B cell (primary cell): ENCODE measurements around the gene DDX24. TPM values are rescaled to one million over a fixed set of nuclear protein-coding genes. Genes with fewer than 3 reads are reported as not detected.

ENCODE experiments used
- ATAC-seq: fragments of 200-7000 bp; cut with Tn5 transposase; one replicate; pipeline ENCODE4 v1.10.0; 2021; ENCODE audit warnings: low read depth, mild to moderate bottlenecking, moderate number of reproducible peaks, moderate library complexity
- CTCF ChIA-PET: fragments of 350-600 bp; sonication (Branson Sonifier 250); formaldehyde crosslinking; loops from one replicate; lab custom pipeline; 2021; ENCODE audit warnings: antibody characterized with exemption, inconsistent platforms; lab: Charles Lee
- POLR2A ChIA-PET: fragments of 350-600 bp; sonication (Branson Sonifier 250); formaldehyde crosslinking; loops from one replicate; lab custom pipeline; 2021; ENCODE audit warnings: antibody characterized with exemption; lab: Charles Lee
- DNase-seq: peaks from one replicate; pipeline ENCODE4 v3.0.0; 2013
- H2AFZ ChIP-seq: 2 replicates; pipeline ENCODE4 v1.6.1; 2012; ENCODE audit warnings: mild to moderate bottlenecking, low read depth, low read length; ENCODE audit not compliant: insufficient read depth, poor library complexity, severe bottlenecking
- H3K27ac ChIP-seq, 2 donors: 1 replicate in 1 of 2; 2 replicates in 1 of 2; pipeline ENCODE4 v1.5.1; 2012 to 2013; ENCODE audit warnings: low read length in 2 of 2, mild to moderate bottlenecking in 2 of 2, moderate library complexity in 1 of 2
- H3K27me3 ChIP-seq, 4 experiments: fragments of 200-600 bp in 1 of 4; sonication (generic) in 1 of 4; replicated peaks in 1 of 4; 1 replicate in 2 of 4; 2 replicates in 2 of 4; pipeline versions ENCODE4 v1.6.1 to v1.7.0; 2013 to 2016; ENCODE audit warnings: low read length in 3 of 4, mild to moderate bottlenecking in 2 of 4, mixed read lengths in 1 of 4, moderate library complexity in 1 of 4; ENCODE audit not compliant: insufficient read depth in 4 of 4, control insufficient read depth in 3 of 4; ENCODE audit errors: control extremely low read depth in 1 of 4
- H3K36me3 ChIP-seq, 2 experiments: replicated peaks in 1 of 2; 1 replicate in 1 of 2; 2 replicates in 1 of 2; pipeline versions ENCODE4 v1.6.1 to v1.7.1; 2013; ENCODE audit warnings: low read length in 1 of 2; ENCODE audit not compliant: insufficient read depth in 2 of 2, control insufficient read depth in 1 of 2; ENCODE audit errors: control extremely low read depth in 1 of 2, extremely low read depth in 1 of 2
- H3K4me1 ChIP-seq, 2 donors: fragments of 200-600 bp in 1 of 2; sonication (generic) in 1 of 2; 1 replicate in 1 of 2; 2 replicates in 1 of 2; pipeline versions ENCODE4 v1.5.1 to v1.6.1; 2013 to 2017; ENCODE audit warnings: low read length in 2 of 2; ENCODE audit not compliant: control insufficient read depth in 2 of 2, insufficient read depth in 2 of 2
- H3K4me2 ChIP-seq: replicated peaks from 2 replicates; pipeline ENCODE3; 2012; ENCODE audit warnings: mild to moderate bottlenecking, low read depth, low read length; ENCODE audit not compliant: poor library complexity, severe bottlenecking
- H3K4me3 ChIP-seq, 5 experiments: fragments of 200-600 bp in 1 of 5; sonication (generic) in 1 of 5; 1 replicate in 3 of 5; 2 replicates in 2 of 5; pipeline versions ENCODE4 v1.5.1 to v1.7.0; 2011 to 2016; ENCODE audit warnings: low read length in 4 of 5, mild to moderate bottlenecking in 4 of 5, low read depth in 2 of 5, control low read depth in 1 of 5, moderate library complexity in 1 of 5; ENCODE audit not compliant: insufficient read depth in 1 of 5; ENCODE audit errors: control extremely low read depth in 1 of 5, extremely low read depth in 1 of 5
- H3K79me2 ChIP-seq: fragments of 200-600 bp; sonication (generic); one replicate; pipeline ENCODE4 v1.6.0; 2016; ENCODE audit warnings: low read length; ENCODE audit not compliant: control insufficient read depth, insufficient read depth
- H3K9ac ChIP-seq: fragments of 200-600 bp; sonication (generic); 2 replicates; pipeline ENCODE4 v1.6.1; 2017; ENCODE audit warnings: mild to moderate bottlenecking, low read length, moderate library complexity
- H3K9me3 ChIP-seq, 3 donors: one replicate each; pipeline versions ENCODE4 v1.6.1 to v1.7.1; 2013; ENCODE audit warnings: low read length in 2 of 3; ENCODE audit not compliant: control insufficient read depth in 2 of 3, insufficient read depth in 1 of 3; ENCODE audit errors: control extremely low read depth in 1 of 3
- H4K20me1 ChIP-seq: 2 replicates; pipeline ENCODE4 v1.6.0; 2012; ENCODE audit warnings: mild to moderate bottlenecking, low read length; ENCODE audit not compliant: insufficient read depth, control insufficient read depth, poor library complexity, severe bottlenecking
- H3K27ac Mint-ChIP-seq: one replicate; pipeline ENCODE4 v1.8.0; 2021; ENCODE audit warnings: mixed read lengths
- H3K27me3 Mint-ChIP-seq: one replicate; pipeline ENCODE4 v1.8.0; 2021; ENCODE audit warnings: mixed read lengths
- H3K4me1 Mint-ChIP-seq: one replicate; pipeline ENCODE4 v1.8.0; 2021; ENCODE audit warnings: mixed read lengths
- H3K4me3 Mint-ChIP-seq: one replicate; pipeline ENCODE4 v1.8.0; 2021; ENCODE audit warnings: mixed read lengths
- H3K9me3 Mint-ChIP-seq: one replicate; pipeline ENCODE4 v1.8.0; 2022; ENCODE audit warnings: mixed read lengths; ENCODE audit not compliant: insufficient read depth
- CTCF ChIP-seq: fragments of 200-600 bp; IDR thresholded peaks from one replicate; pipeline ENCODE4 v1.8.0; 2022; ENCODE audit warnings: antibody characterized with exemption, mild to moderate bottlenecking
- EZH2 ChIP-seq: IDR thresholded peaks from 2 replicates; pipeline ENCODE4 v1.6.1; 2012; ENCODE audit warnings: borderline replicate concordance, low read depth, mild to moderate bottlenecking, moderate library complexity, low read length; ENCODE audit not compliant: insufficient read depth, poor library complexity, severe bottlenecking
- WGBS: methylation state at CpG from one replicate; pipeline ENCODE4 v1.1.5; 2013; ENCODE audit warnings: missing lambda C conversion rate; ENCODE audit not compliant: insufficient coverage; 5-methylcytosine and 5-hydroxymethylcytosine counted together
- intact Hi-C: fragments of 100-400 bp; cut with micrococcal nuclease; formaldehyde crosslinking; loops from one replicate; pipeline ENCODE4 v1.10.0; 2022
- polyA plus RNA-seq: library from polyadenylated mRNA; depleted of rRNA; stranded (reverse); fragments of >200 nt; gene quantifications from 2 replicates; pipeline ENCODE4 v1.2.3, GENCODE V29; 2012
- total RNA-seq, 2 donors: library from RNA; stranded (reverse); fragments of 120-200 nt in 1 of 2; gene quantifications; 1 replicate in 1 of 2; 2 replicates in 1 of 2; pipeline versions ENCODE4 v1.2.3 to v1.2.4, GENCODE V29; 2013 to 2022

The DDX24 gene
- total and polyA plus RNA-seq, 2 donors (not counting 1 experiment from before 2014, with no cell fraction given) = 145 to 211 TPM

GRCh38 chr14:94052199-94052598 lies 28.8 kb downstream of the DDX24 start:
- H3K27me3 Mint-ChIP-seq = no peaks in the 10 kb centered on the region
- Histone ChIP-seq H3K4me3 (no peak overlapping the region), H3K27ac (no peak overlapping the region), H3K27me3 (no peaks in the 10 kb centered on the region), H3K36me3 (peaks cover 29 to 94% of the 10 kb centered on the region in 2 experiments), H3K9ac (no peak overlapping the region), H3K4me2 (no peak overlapping the region), H2AFZ (no peak overlapping the region), H4K20me1 (peaks cover 30% of the 10 kb centered on the region), H3K4me1 (peaks cover 0 to 4% of the 10 kb centered on the region in 2 donors), H3K79me2 (no peaks in the 10 kb centered on the region), H3K9me3 (no peaks in the 10 kb centered on the region)
- no peak overlapping the region for H3K4me3 Mint-ChIP-seq
- H3K27ac Mint-ChIP-seq = no peak overlapping the region
- TF ChIP-seq EZH2 = no peak
- no peak for TF ChIP-seq CTCF
- CTCF ChIA-PET = interaction anchor here (1.0 to 6.4 kb wide), 6 partner anchors 12 to 129 kb away, joined by 3 to 37 read pairs (median 4); no protein-coding TSS in a partner anchor
- 93% methylated on average over 1 of the region's 1 CpG for WGBS
- intact Hi-C loops = no loop called here
- no peak for DNase-seq
- no peak for ATAC-seq
- H3K4me1 Mint-ChIP-seq = peaks cover 3% of the 10 kb centered on the region
- POLR2A ChIA-PET = no interaction called here
- no peaks in the 10 kb centered on the region for H3K9me3 Mint-ChIP-seq

- H3K4me1 Mint-ChIP-seq = peaks cover 2% of the 10 kb centered on the region
- Histone ChIP-seq H2AFZ (no peak overlapping the region), H4K20me1 (peaks cover 26% of the 10 kb centered on the region), H3K4me3 (no peak overlapping the region), H3K9ac (no peak overlapping the region), H3K27me3 (no peaks in the 10 kb centered on the region), H3K36me3 (peaks cover 27 to 94% of the 10 kb centered on the region in 2 experiments), H3K9me3 (no peaks in the 10 kb centered on the region), H3K4me1 (no peaks in the 10 kb centered on the region), H3K79me2 (no peaks in the 10 kb centered on the region), H3K4me2 (no peak overlapping the region), H3K27ac (no peak overlapping the region)
- no peak overlapping the region for H3K4me3 Mint-ChIP-seq
- ChIA-PET POLR2A (no interaction called here), CTCF (interaction anchor here (1.0 to 6.4 kb wide), 5 partner anchors 12 to 112 kb away, joined by 3 to 37 read pairs (median 4); no protein-coding TSS in a partner anchor)
- DNase-seq (no peak), ATAC-seq (no peak)
- intact Hi-C loops = no loop called here
- H3K27me3 Mint-ChIP-seq = no peaks in the 10 kb centered on the region
- no peaks in the 10 kb centered on the region for H3K9me3 Mint-ChIP-seq
- no peak overlapping the region for H3K27ac Mint-ChIP-seq
- TF ChIP-seq EZH2 (no peak), CTCF (no peak)
- 100% methylated on average over 3 of the region's 3 CpGs for WGBS
These were observed 29.2 kb downstream of the DDX24 start for GRCh38 chr14:94051779-94052178.
